DMS153 treated with DMSO at 0.1 percent for 48 hours (cell line): Measurements from ENCODE around the gene VWA3B.
A peak's percentile ranks its signal among the peaks of the same experiment; 100 is the strongest.
"Not testable (repeated sequence)": the region's sequence is repeated elsewhere in the genome, so short reads cannot be mapped to it uniquely, and the experiment has no call there.

Experiments used
- DNase-seq: peaks from one replicate; lab custom pipeline; 2025; ENCODE audit not compliant: unreplicated experiment; lab: John Stamatoyannopoulos, UW

VWA3B gene

GRCh38 chr2:98086491-98087446 is at the start of gene VWA3B:
VWA3B (plus strand) TSS chr2:98087167; CDS start chr2:98093093, 5,926 bp downstream.
- peak; percentile 73 for DNase-seq

GRCh38 chr2:98037206-98037605 is 49.8 kb upstream of the VWA3B start:
- no peak for DNase-seq

DNA sequence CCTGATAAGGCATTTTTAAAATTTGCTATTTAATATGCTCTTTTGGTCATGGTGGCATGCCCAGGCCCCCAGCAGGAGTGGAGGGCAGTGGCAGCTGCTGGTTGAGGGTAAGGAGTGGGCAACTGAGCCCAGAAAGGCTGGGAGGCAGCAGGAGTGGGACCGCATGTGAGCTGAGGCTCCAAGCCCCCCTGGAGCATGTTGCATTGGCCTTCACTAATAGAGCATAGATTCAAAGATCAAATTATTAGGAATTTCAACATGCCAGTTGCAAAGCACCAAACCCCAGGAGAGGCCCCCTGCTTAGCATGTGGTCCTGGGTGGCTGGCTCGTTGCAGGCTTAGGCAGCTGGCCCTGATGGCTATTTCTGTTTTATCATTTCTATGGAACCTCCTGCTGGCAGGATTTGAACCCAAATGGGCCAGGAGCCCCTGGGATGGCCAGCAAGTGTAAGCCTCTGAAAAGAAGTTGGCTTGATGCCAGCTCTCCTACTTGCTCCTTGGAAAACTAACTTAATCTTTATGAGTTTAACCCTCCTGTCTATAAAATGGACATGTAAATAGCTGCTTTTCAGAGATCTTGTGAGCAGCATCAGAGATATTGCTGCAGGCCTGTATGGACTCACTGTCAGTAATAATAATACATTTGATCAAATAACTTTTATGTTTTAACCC is 49.2 kb upstream of the VWA3B start:
- no peak for DNase-seq

DNA sequence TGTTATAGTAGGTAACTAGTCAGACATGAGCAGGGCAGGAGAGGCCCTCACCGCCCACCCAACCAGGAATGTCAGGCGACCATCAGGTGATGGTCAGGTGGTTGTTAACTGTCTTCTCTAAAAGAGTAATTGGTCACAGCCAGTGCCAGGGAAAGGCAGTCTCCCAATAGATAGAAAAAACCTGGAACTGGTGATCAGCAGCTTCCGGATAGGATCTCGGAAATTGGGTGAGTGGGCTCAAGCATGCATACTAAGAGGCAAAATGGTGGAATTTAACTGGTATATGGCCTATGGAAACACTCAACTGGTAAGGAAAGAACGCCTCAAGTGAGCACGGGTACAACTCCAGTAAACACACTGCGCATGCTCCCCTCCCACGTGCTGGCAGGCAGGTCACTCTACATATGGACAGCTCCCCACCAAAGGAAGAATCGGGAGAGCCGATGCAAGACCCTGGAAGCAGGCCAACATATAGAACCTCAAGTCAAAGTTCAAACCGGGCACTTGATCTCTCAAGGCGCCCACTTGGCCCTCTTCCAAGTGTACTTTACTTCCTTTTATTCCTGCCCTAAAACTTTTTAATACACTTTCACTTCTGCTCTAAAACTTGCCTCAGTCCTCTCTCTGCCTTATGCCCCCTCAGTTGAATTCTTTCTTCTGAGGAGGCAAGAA is 47.7 kb upstream of the VWA3B start:
- DNase-seq = no peak

- no peak for DNase-seq
These were observed 46.5 kb upstream of the VWA3B start for GRCh38 chr2:98040331-98040939.

DNA sequence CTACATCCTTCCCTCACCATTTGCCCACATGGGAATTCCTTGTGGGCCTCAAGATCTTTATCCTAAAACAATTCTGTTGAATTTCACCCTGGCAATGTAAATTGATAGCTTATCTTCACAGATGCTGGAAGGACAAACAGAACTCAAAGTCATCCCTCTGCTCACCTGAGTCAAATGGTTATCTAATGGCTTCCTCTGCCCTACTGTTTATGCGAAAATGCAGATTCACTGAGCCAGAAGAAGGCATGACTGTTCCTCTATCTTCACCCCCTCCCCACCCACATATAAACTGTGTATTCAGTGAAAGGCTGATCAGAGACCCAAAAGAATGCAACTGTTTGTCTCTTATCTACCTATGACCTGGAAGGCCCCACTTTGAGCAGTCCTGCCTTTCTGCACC is 43.9 kb upstream of the VWA3B start:
- no peak for DNase-seq

GRCh38 chr2:98044730-98045129 is 42.2 kb upstream of the VWA3B start:
- DNase-seq = not testable (repeated sequence)

- DNase-seq = no peak
These were observed 36.9 kb upstream of the VWA3B start for GRCh38 chr2:98050070-98050469.

DNA sequence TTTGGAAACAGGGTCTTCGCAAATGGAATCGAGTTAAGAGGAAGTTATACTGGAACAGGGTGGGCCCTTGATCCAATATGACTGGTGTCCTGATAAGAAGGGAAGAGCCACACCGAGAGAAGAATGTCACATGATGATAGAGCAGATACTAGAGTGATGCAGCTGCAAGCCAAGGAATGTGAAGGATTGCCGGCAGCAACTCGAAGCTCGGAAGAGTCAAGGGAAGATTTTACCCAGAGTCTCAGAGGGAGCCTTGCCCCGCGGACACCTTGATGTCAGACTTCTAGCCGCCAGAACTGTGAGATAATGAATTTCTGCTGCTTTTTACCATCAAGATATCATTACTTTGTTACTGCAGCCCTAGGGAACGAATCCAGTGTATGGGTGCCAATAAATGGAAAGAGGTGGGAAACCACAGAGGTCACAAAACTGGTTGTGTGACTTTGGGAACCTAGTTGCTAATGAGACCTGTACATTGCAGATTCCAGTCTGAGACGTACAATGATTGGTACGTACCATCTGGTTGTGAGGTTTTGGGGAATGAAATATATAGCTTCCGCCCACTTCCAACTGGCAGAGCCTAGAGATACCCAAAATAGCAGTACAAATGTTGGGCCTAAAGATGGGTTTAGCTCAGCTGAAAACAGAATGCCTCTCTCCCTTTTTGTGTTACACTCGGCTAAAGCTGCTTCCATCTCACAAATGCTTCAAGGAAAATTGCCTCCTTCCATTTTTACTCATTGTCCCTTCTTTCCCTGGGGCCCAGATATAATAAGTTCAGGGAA is 28.6 kb upstream of the VWA3B start:
- no peak for DNase-seq

GRCh38 chr2:98060277-98060676 is 26.7 kb upstream of the VWA3B start:
- no peak for DNase-seq

DNA sequence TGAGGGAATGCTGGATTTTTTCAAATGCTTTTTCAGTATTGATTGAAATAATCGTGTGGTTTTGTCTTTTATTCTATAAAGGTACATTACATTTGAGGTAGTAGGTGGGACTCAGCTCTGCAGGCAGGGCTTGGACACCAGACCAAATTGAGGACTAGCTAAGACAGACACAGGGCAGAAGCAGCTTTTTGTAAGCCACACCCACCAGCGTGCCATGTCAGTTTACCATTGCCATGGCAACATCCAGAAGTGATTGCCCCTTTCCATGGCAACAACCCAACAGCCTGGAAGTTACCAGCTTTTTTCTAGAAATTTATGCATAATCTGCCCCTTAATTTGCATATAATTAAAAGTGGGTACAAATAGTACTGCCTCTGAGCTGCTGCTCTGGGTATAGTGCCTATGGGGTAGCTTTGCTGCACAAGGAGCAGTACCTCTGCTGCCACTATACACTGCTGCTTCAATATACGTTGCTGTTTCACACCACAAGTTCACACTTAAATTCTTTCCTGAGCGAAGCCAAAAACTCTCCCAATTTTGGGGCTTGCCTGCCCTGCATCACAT is 23.6 kb upstream of the VWA3B start:
- no peak for DNase-seq

DNA sequence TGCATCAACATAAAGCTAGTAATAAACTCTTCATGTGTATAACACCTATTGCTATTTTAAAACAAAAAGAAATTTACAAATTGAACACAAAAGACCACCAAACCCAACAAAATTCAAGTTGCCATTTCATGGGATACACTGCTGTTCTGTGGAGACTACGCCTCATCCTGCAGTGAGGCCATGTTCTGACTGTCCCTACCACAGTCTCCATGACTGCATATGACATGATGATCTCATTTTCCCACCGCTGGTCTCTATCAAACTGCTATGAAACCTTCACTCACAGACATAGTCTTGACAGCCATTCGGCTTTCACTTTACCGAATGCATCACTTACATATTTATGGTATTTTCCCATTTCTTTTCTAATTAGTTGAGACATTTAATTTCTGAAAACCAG is 21.2 kb upstream of the VWA3B start:
- DNase-seq = no peak

GRCh38 chr2:98067160-98067559 is 19.8 kb upstream of the VWA3B start:
- DNase-seq = no peak

GRCh38 chr2:98070081-98070480 is 16.9 kb upstream of the VWA3B start:
- DNase-seq = no peak

DNA sequence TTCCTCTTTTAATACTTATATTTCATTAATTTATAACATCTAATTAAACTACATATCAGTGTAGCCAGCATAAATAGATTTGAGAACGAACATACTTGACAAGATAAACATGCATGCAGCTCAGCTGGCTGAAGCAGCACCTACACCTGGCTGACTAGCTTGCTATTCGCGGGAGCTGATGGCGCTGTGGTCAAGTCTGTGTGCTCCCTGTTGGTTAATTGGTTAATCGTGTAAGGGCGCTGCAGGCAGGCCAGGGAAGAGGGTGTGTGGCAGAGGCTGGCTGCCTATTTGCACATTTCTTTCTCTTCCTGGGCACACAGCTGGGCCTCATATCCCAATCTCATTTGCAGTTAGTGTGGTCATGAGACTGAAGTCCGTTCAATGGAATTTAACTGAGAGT is 14.5 kb upstream of the VWA3B start:
- DNase-seq = no peak

- DNase-seq = no peak
These were observed 8.3 kb upstream of the VWA3B start for GRCh38 chr2:98078701-98079100.

- no peak for DNase-seq
These were observed 2.7 kb upstream of the VWA3B start for GRCh38 chr2:98084151-98084868.

GRCh38 chr2:98084869-98085238 is 2.1 kb upstream of the VWA3B start:
- DNase-seq = no peak

DNA sequence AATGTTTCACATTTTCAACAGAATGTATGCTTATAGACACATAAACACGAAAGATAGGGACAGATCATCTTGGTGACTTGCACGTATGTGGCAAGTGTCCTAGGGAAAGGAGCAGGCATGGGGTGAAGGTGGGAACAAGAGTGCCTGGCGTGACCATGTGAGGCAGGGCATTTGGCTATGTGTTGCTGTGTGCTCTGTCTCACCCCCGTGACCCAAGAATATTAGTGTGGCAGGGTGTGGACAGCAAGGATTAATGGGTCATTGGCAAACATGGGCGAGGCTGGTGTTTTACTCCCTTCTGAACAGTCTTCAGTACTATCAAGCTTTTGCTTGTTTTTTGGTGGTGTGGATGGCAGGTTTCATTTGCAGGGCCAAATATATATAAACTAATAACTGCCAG is 1.3 kb upstream of the VWA3B start:
- no peak for DNase-seq
